OCI-LY3 (cell line): ENCODE results near the gene CDH23.

Experiments used
- H2AFZ ChIP-seq: fragments of 200-600, 300-600 bp; shearing (Covaris generic); 2 replicates; pipeline ENCODE4 v1.6.0; 2014; ENCODE audit warnings: antibody characterized with exemption, low read depth, low read length
- H3K27ac ChIP-seq: fragments of 200-600, 300-600 bp; sonication (generic); 2 replicates; pipeline ENCODE4 v1.5.1; 2014; ENCODE audit warnings: mild to moderate bottlenecking, low read length, moderate library complexity, mixed read lengths
- H3K27me3 ChIP-seq: fragments of 200-600, 300-600 bp; sonication (generic); 2 replicates; pipeline ENCODE4 v1.6.1; 2014; ENCODE audit warnings: low read depth, low read length, mixed read lengths
- H3K36me3 ChIP-seq: fragments of 200-600, 300-600 bp; sonication (generic); replicated peaks from 2 replicates; pipeline ENCODE3; 2014; ENCODE audit warnings: low read depth, low read length, mixed read lengths
- H3K4me1 ChIP-seq: fragments of 300-600, 200-600 bp; sonication (generic); 2 replicates; pipeline ENCODE4 v1.6.1; 2014; ENCODE audit warnings: low read length, mixed read lengths
- H3K4me2 ChIP-seq: fragments of 200-600, 300-600 bp; sonication (generic); 2 replicates; pipeline ENCODE4 v1.6.1; 2014; ENCODE audit warnings: low read length, mixed read lengths
- H3K4me3 ChIP-seq: fragments of 300-600, 200-600 bp; sonication (generic); 2 replicates; pipeline ENCODE4 v1.5.1; 2014; ENCODE audit warnings: antibody characterized with exemption, mild to moderate bottlenecking, low read length, moderate library complexity
- H3K79me2 ChIP-seq: fragments of 300-600, 200-600 bp; shearing (Covaris generic); 2 replicates; pipeline ENCODE4 v1.6.1; 2014; ENCODE audit warnings: mild to moderate bottlenecking, low read length, mixed read lengths
- H3K9ac ChIP-seq: fragments of 300-600, 200-600 bp; shearing (Covaris generic); 2 replicates; pipeline ENCODE4 v1.6.0; 2014; ENCODE audit warnings: mild to moderate bottlenecking, low read length, moderate library complexity
- H3K9me3 ChIP-seq: fragments of 200-600, 300-600 bp; shearing (Covaris generic); 2 replicates; pipeline ENCODE4 v1.6.1; 2014; ENCODE audit warnings: low read length, mixed read lengths; ENCODE audit not compliant: insufficient read depth
- H4K20me1 ChIP-seq: fragments of 200-600, 300-600 bp; sonication (generic); 2 replicates; pipeline ENCODE4 v1.6.1; 2016; ENCODE audit warnings: low read length, mixed read lengths; ENCODE audit not compliant: insufficient read depth
- CTCF ChIP-seq: fragments of 200-600, 300-600 bp; sonication (generic); IDR thresholded peaks from 2 replicates; pipeline ENCODE4 v1.5.1; 2014; ENCODE audit warnings: antibody characterized with exemption, low read length, low read depth
- EZH2phosphoT487 ChIP-seq: fragments of 200-600 bp; shearing (Covaris generic); IDR thresholded peaks from 2 replicates; pipeline ENCODE4 v1.6.1; 2018; ENCODE audit warnings: antibody characterized with exemption, mixed run types, low read depth

CDH23 gene

GRCh38 chr10:71645185-71645584, 248.5 kb downstream of the CDH23 start:
- Histone ChIP-seq H3K4me3 (0 out of 2 replicates have a peak overlapping the region, but pooled peaks have one; percentile 58), H3K9ac (no peak overlapping the region), H3K9me3 (no peaks in the 10 kb centered on the region), H2AFZ (no peak overlapping the region), H3K36me3 (no peaks in the 10 kb centered on the region), H3K27ac (peak overlapping the region; percentile 84; the same call in 1 of the 2 replicates), H3K27me3 (peaks cover 6% of the 10 kb centered on the region; the same call in 1 of the 2 replicates), H4K20me1 (no peaks in the 10 kb centered on the region), H3K4me1 (peaks cover 51% of the 10 kb centered on the region), H3K79me2 (no peaks in the 10 kb centered on the region), H3K4me2 (peak overlapping the region; percentile 82)
- TF ChIP-seq CTCF (no peak), EZH2phosphoT487 (no peak)

DNA sequence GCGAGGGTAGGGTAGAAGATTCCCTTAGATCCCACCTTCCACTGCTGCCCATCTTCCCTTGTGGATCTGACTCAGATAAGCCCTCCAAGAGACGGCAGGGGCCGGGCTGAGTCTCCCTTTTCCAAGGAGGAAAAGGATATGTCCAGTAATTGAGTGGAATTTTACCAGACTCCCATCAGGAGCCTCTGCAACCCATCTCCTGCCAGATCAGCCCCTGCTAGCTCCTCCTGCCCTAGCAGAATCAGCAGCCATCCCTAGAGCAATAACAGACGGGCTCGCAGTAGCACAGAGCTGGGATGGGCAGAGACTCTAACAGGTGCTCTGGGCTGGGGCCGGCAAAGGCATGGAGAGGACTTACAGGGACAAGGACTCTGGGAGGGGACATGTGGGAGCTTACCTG, 249.3 kb downstream of the CDH23 start:
- Histone ChIP-seq H3K4me3 (no peak overlapping the region), H3K9me3 (no peaks in the 10 kb centered on the region), H3K9ac (no peak overlapping the region), H3K4me1 (peaks cover 51% of the 10 kb centered on the region), H3K4me2 (no peak overlapping the region), H3K27me3 (peaks cover 6% of the 10 kb centered on the region; the same call in 1 of the 2 replicates), H2AFZ (no peak overlapping the region), H3K27ac (no peak overlapping the region), H3K36me3 (no peaks in the 10 kb centered on the region), H4K20me1 (no peaks in the 10 kb centered on the region), H3K79me2 (no peaks in the 10 kb centered on the region)
- TF ChIP-seq EZH2phosphoT487 (no peak), CTCF (no peak)

- H3K9me3 ChIP-seq: no peaks in the 10 kb centered on the region
- TF ChIP-seq CTCF (no peak), EZH2phosphoT487 (no peak)
- H3K4me1 ChIP-seq: peaks cover 51% of the 10 kb centered on the region
- no peak overlapping the region for H3K4me2 ChIP-seq
- no peaks in the 10 kb centered on the region for H4K20me1 ChIP-seq
- H3K27me3 ChIP-seq: peaks cover 6% of the 10 kb centered on the region; the same call in 1 of the 2 replicates
- H2AFZ ChIP-seq: no peak overlapping the region
- no peak overlapping the region for H3K27ac ChIP-seq
- H3K9ac ChIP-seq: no peak overlapping the region
- H3K79me2 ChIP-seq: no peaks in the 10 kb centered on the region
- no peaks in the 10 kb centered on the region for H3K36me3 ChIP-seq
- H3K4me3 ChIP-seq: no peak overlapping the region
These were observed 250.0 kb downstream of the CDH23 start for GRCh38 chr10:71646592-71647292.

DNA sequence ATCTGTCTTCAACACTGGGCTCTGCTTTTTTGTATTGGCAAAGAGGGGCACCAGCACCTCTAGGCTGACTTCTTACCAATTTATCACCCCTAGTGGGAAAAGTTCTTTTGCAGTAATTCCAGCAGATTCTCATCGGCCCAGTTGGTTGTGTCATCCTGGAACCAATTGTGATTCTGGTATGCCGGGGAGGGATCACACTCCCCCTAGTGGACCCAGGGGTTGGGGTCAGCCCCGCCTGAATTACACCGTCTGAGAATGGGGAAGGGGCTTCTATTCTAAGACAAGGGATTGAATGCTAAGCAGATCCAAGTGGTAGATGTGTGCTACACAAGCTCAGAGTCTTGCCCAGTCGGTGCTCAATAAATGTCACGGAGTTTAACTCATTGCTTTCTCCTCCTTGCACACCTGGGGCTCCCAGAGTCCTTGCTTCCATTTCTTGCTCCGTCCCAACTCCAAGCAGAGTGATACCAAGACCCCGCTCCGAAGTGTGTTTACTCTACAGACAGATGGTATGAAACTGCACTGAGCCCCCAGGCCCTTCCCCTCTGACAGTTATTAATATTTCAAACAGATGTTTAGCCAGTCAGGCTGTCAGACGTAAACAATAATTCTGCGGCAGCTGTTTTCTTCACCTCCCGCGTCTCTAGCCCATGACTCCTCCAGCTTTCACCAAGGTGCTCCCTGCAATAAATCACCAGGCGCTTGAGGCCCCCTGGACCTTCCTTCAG, 251.0 kb downstream of the CDH23 start:
- no peaks in the 10 kb centered on the region for H3K79me2 ChIP-seq
- H3K9me3 ChIP-seq: no peaks in the 10 kb centered on the region
- peaks cover 51% of the 10 kb centered on the region for H3K4me1 ChIP-seq
- H3K27ac ChIP-seq: no peak overlapping the region
- no peak overlapping the region for H3K4me3 ChIP-seq
- no peak overlapping the region for H3K9ac ChIP-seq
- H2AFZ ChIP-seq: no peak overlapping the region
- no peak overlapping the region for H3K4me2 ChIP-seq
- H3K36me3 ChIP-seq: no peaks in the 10 kb centered on the region
- H3K27me3 ChIP-seq: peaks cover 6% of the 10 kb centered on the region; the same call in 1 of the 2 replicates
- no peaks in the 10 kb centered on the region for H4K20me1 ChIP-seq
- TF ChIP-seq CTCF (peak; percentile 49), EZH2phosphoT487 (no peak)
